Trophoblast cell (in vitro differentiated cells and primary cell): ENCODE data around the gene INSYN2B.
A peak's percentile ranks its signal among the peaks of the same experiment; 100 is the strongest.

Experiments
- DNase-seq, 2 donors: peaks; one replicate each; pipeline ENCODE4 v3.0.0-alpha.2; 2016
- H2AFZ ChIP-seq: 2 replicates; pipeline ENCODE4 v1.6.1; 2013; ENCODE audit warnings: low read length, moderate library complexity, mild to moderate bottlenecking; ENCODE audit not compliant: insufficient read depth, poor library complexity
- H2AK5ac ChIP-seq: 2 replicates; pipeline ENCODE4 v1.6.1; 2013; ENCODE audit warnings: mild to moderate bottlenecking, low read length
- H2BK120ac ChIP-seq: 2 replicates; pipeline ENCODE4 v1.6.1; 2013; ENCODE audit warnings: low read length, mild to moderate bottlenecking, moderate library complexity; ENCODE audit not compliant: insufficient read depth, poor library complexity
- H2BK12ac ChIP-seq: 2 replicates; pipeline ENCODE4 v1.6.1; 2013; ENCODE audit warnings: mild to moderate bottlenecking, low read length, moderate library complexity
- H2BK5ac ChIP-seq: 2 replicates; pipeline ENCODE4 v1.6.1; 2013; ENCODE audit warnings: low read length, low read depth, moderate library complexity, mild to moderate bottlenecking; ENCODE audit not compliant: poor library complexity
- H3K14ac ChIP-seq: 2 replicates; pipeline ENCODE4 v1.6.1; 2013; ENCODE audit warnings: mild to moderate bottlenecking, low read length
- H3K18ac ChIP-seq: 2 replicates; pipeline ENCODE4 v1.6.1; 2013; ENCODE audit warnings: mild to moderate bottlenecking, low read length
- H3K23ac ChIP-seq: 2 replicates; pipeline ENCODE4 v1.6.1; 2013; ENCODE audit warnings: low read length
- H3K27ac ChIP-seq: 2 replicates; pipeline ENCODE4 v1.5.1; 2013; ENCODE audit warnings: low read depth, mild to moderate bottlenecking, inconsistent platforms, low read length, moderate library complexity
- H3K27me3 ChIP-seq: 2 replicates; pipeline ENCODE4 v1.6.1; 2013; ENCODE audit warnings: inconsistent platforms, mild to moderate bottlenecking, low read length, moderate library complexity; ENCODE audit not compliant: insufficient read depth
- H3K36me3 ChIP-seq, 2 experiments: 1 replicate in 1 of 2; 2 replicates in 1 of 2; pipeline ENCODE4 v1.6.1; 2013; ENCODE audit warnings: low read length in 2 of 2, mild to moderate bottlenecking in 2 of 2, moderate library complexity in 1 of 2; ENCODE audit not compliant: insufficient read depth in 2 of 2, control insufficient read depth in 1 of 2
- H3K4ac ChIP-seq: 2 replicates; pipeline ENCODE4 v1.6.1; 2013; ENCODE audit warnings: low read depth, mild to moderate bottlenecking, low read length, moderate library complexity
- H3K4me1 ChIP-seq, 2 experiments: 1 replicate in 1 of 2; 2 replicates in 1 of 2; pipeline ENCODE4 v1.6.1; 2013; ENCODE audit warnings: low read length in 2 of 2, mild to moderate bottlenecking in 2 of 2, moderate library complexity in 1 of 2; ENCODE audit not compliant: insufficient read depth in 2 of 2, control insufficient read depth in 1 of 2
- H3K4me2 ChIP-seq: 2 replicates; pipeline ENCODE4 v1.6.1; 2013; ENCODE audit warnings: inconsistent platforms, mild to moderate bottlenecking, low read length, moderate library complexity
- H3K4me3 ChIP-seq: 2 replicates; pipeline ENCODE4 v1.5.1; 2013; ENCODE audit warnings: mild to moderate bottlenecking, low read depth, low read length, inconsistent platforms
- H3K79me1 ChIP-seq: one replicate; pipeline ENCODE4 v1.6.1; 2013; ENCODE audit warnings: low read length
- H3K79me2 ChIP-seq: 2 replicates; pipeline ENCODE4 v1.6.1; 2013; ENCODE audit warnings: low read length, mild to moderate bottlenecking; ENCODE audit not compliant: control insufficient read depth, insufficient read depth, poor library complexity
- H3K9ac ChIP-seq: 2 replicates; pipeline ENCODE4 v1.6.1; 2013; ENCODE audit warnings: mild to moderate bottlenecking, low read length
- H3K9me3 ChIP-seq: 2 replicates; pipeline ENCODE4 v1.6.1; 2013; ENCODE audit warnings: low read depth, mild to moderate bottlenecking, control low read depth, inconsistent platforms, low read length; ENCODE audit not compliant: insufficient read depth
- H4K12ac ChIP-seq: 2 replicates; pipeline ENCODE4 v1.6.1; 2013; ENCODE audit warnings: low read depth, mild to moderate bottlenecking, low read length, moderate library complexity
- H4K8ac ChIP-seq: 2 replicates; pipeline ENCODE4 v1.6.1; 2013; ENCODE audit warnings: low read depth, mild to moderate bottlenecking, low read length, moderate library complexity
- H4K91ac ChIP-seq: one replicate; pipeline ENCODE4 v1.6.1; 2013; ENCODE audit warnings: low read depth, mild to moderate bottlenecking, low read length, moderate library complexity
- WGBS: extraction: QIAGEN DNeasy Blood & Tissue Kit; methylation state at CpG from one replicate; pipeline ENCODE4 v1.1.7; 2013; ENCODE audit warnings: missing lambda C conversion rate; ENCODE audit not compliant: insufficient read length, insufficient coverage; ENCODE audit errors: extremely low coverage; 5-methylcytosine and 5-hydroxymethylcytosine counted together

The INSYN2B gene

GRCh38 chr5:169831331-169831730 lies 149.0 kb downstream of the INSYN2B start:
- Histone ChIP-seq H3K4ac (no peak overlapping the region), H3K18ac (no peak overlapping the region), H3K9me3 (peaks cover 1% of the 10 kb centered on the region), H4K91ac (no peak overlapping the region), H3K27me3 (no peaks in the 10 kb centered on the region), H2AFZ (no peak overlapping the region), H3K4me3 (no peak overlapping the region), H2BK12ac (no peak overlapping the region), H3K27ac (no peak overlapping the region), H2BK120ac (no peak overlapping the region), H3K23ac (no peak overlapping the region), H3K9ac (no peak overlapping the region), H4K8ac (no peak overlapping the region), H3K36me3 (no peaks in the 10 kb centered on the region), H3K4me1 (no peaks in the 10 kb centered on the region), H3K79me2 (no peaks in the 10 kb centered on the region), H4K12ac (no peak overlapping the region), H3K79me1 (no peaks in the 10 kb centered on the region), H3K4me2 (no peak overlapping the region), H2AK5ac (no peak overlapping the region), H3K14ac (no peak overlapping the region), H2BK5ac (no peak overlapping the region)
- WGBS = no CpG with 5 or more reads among the region's 1 CpG
- no peak for DNase-seq

DNA sequence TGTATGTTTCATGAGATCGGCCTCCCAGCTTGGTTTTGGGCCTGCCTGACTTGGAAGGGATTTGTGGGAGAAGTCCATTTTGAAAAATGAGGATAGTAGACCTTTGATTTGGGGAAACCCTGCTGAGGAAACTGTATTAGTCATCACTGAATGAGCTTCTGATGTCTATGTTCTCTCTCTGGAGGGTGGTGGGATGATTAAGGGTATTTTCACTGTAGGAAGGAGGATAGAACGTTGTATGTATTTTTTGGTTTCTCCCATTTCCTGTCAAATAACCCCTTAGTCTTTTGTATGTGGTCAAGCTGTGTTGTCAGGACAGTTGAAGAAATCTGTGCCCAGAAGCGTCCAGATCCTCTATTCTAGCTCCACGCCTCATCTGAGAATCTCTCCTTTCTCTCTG lies 151.9 kb downstream of the INSYN2B start:
- Histone ChIP-seq H3K4me1 (no peaks in the 10 kb centered on the region), H3K27ac (no peak overlapping the region), H4K91ac (no peak overlapping the region), H2BK120ac (no peak overlapping the region), H3K4ac (no peak overlapping the region), H3K9ac (no peak overlapping the region), H3K4me2 (no peak overlapping the region), H3K23ac (no peak overlapping the region), H3K4me3 (no peak overlapping the region), H3K36me3 (no peaks in the 10 kb centered on the region), H4K12ac (no peak overlapping the region), H2BK5ac (no peak overlapping the region), H3K79me1 (no peaks in the 10 kb centered on the region), H4K8ac (no peak overlapping the region), H3K79me2 (no peaks in the 10 kb centered on the region), H3K27me3 (no peaks in the 10 kb centered on the region), H2AFZ (no peak overlapping the region), H2AK5ac (no peak overlapping the region), H3K14ac (no peak overlapping the region), H2BK12ac (no peak overlapping the region), H3K18ac (no peak overlapping the region), H3K9me3 (no peaks in the 10 kb centered on the region)
- no CpG with 5 or more reads among the region's 4 CpGs for WGBS
- DNase-seq = no peak

- no peak overlapping the region for H3K4me2 ChIP-seq
- H2BK5ac ChIP-seq = no peak overlapping the region
- H3K4ac ChIP-seq = no peak overlapping the region
- no peak overlapping the region for H3K14ac ChIP-seq
- WGBS = no CpG with 5 or more reads among the region's 3 CpGs
- no peaks in the 10 kb centered on the region for H3K4me1 ChIP-seq
- H2BK120ac ChIP-seq = no peak overlapping the region
- H3K27ac ChIP-seq = no peak overlapping the region
- no peak overlapping the region for H2AFZ ChIP-seq
- H3K23ac ChIP-seq = no peak overlapping the region
- no peaks in the 10 kb centered on the region for H3K27me3 ChIP-seq
- H4K12ac ChIP-seq = no peak overlapping the region
- no peaks in the 10 kb centered on the region for H3K9me3 ChIP-seq
- no peak overlapping the region for H4K91ac ChIP-seq
- no peak overlapping the region for H2AK5ac ChIP-seq
- no peak for DNase-seq
- no peak overlapping the region for H2BK12ac ChIP-seq
- no peak overlapping the region for H4K8ac ChIP-seq
- H3K4me3 ChIP-seq = no peak overlapping the region
- no peaks in the 10 kb centered on the region for H3K36me3 ChIP-seq
- H3K9ac ChIP-seq = no peak overlapping the region
- no peak overlapping the region for H3K18ac ChIP-seq
- no peaks in the 10 kb centered on the region for H3K79me1 ChIP-seq
- no peaks in the 10 kb centered on the region for H3K79me2 ChIP-seq
Measured at GRCh38 chr5:169827769-169828168, 152.5 kb downstream of the INSYN2B start.

DNA sequence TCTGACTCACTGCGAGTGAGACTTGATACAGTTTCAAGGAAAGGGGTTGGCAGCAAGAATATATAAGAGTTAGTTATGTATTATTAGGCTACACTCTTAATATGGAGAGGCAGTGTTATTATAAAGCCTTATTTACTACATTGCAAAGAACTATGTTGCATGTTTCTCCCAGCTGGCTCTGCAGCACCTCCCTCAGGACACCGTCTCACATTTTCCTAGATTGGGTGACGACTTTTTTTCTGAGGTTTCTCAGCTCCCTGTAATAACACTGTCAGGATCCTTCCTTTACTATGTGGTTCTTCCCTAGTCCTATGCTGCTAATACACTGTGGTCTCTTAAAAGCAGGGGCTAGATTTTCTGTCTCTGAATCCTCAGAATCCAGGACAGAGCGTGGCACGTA lies 153.7 kb downstream of the INSYN2B start:
- Histone ChIP-seq H3K27ac (no peak overlapping the region), H2BK5ac (no peak overlapping the region), H3K4me2 (no peak overlapping the region), H2AK5ac (no peak overlapping the region), H2BK12ac (no peak overlapping the region), H2BK120ac (no peak overlapping the region), H3K18ac (no peak overlapping the region), H3K23ac (no peak overlapping the region), H3K36me3 (no peaks in the 10 kb centered on the region), H3K79me1 (no peaks in the 10 kb centered on the region), H4K91ac (no peak overlapping the region), H3K9ac (no peak overlapping the region), H3K14ac (no peak overlapping the region), H4K12ac (no peak overlapping the region), H3K79me2 (no peaks in the 10 kb centered on the region), H3K4me3 (no peak overlapping the region), H3K9me3 (no peaks in the 10 kb centered on the region), H3K27me3 (no peaks in the 10 kb centered on the region), H4K8ac (no peak overlapping the region), H3K4me1 (no peaks in the 10 kb centered on the region), H3K4ac (no peak overlapping the region), H2AFZ (no peak overlapping the region)
- no CpG with 5 or more reads among the region's 5 CpGs for WGBS
- DNase-seq = peak in 1 of 2 donors; percentile 37
